Measurements from ENCODE around the gene SH3PXD2A.

SH3PXD2A gene

GRCh38 chr10:103859161-103860086 is 4.0 kb upstream of the SH3PXD2A start:
- Histone ChIP-seq H3K4me1 (no peaks in the 10 kb centered on the region), H3K9me3 (ENCODE audit: control insufficient read depth, low read length) (no peaks in the 10 kb centered on the region), H2AFZ (no peak overlapping the region), H3K4me2 (ENCODE audit: low read length) (no peak overlapping the region), H3K27me3 (ENCODE audit: control insufficient read depth, insufficient read depth, low read length) (no peaks in the 10 kb centered on the region), H3K27ac (no peak overlapping the region), H3K4me3 (ENCODE audit: low read depth, low read length) (no peak overlapping the region), H3K9ac (no peak overlapping the region), H3K36me3 (ENCODE audit: control insufficient read depth, insufficient read depth, low read length) (no peaks in the 10 kb centered on the region), H3K79me2 (no peaks in the 10 kb centered on the region)
- TF ChIP-seq CTCF (IDR thresholded peaks at IDR 0.05), result peak; percentile 69

GRCh38 chr10:103858360-103858759 is 3.0 kb upstream of the SH3PXD2A start:
- no peak for TF ChIP-seq CTCF (IDR thresholded peaks at IDR 0.05)
- H3K9ac ChIP-seq, result no peak overlapping the region
- no peak overlapping the region for H3K4me2 ChIP-seq (ENCODE audit: low read length)

GRCh38 chr10:103856797-103857170 is 1.4 kb upstream of the SH3PXD2A start:
- no peak overlapping the region for H3K27ac ChIP-seq
- no peaks in the 10 kb centered on the region for H3K36me3 ChIP-seq (ENCODE audit: control insufficient read depth, insufficient read depth, low read length)
- no peaks in the 10 kb centered on the region for H3K27me3 ChIP-seq (ENCODE audit: control insufficient read depth, insufficient read depth, low read length)
- H3K79me2 ChIP-seq, result no peaks in the 10 kb centered on the region
- no peak overlapping the region for H3K4me2 ChIP-seq (ENCODE audit: low read length)
- TF ChIP-seq CTCF (IDR thresholded peaks at IDR 0.05), result no peak
- H3K9me3 ChIP-seq (ENCODE audit: control insufficient read depth, low read length), result no peaks in the 10 kb centered on the region
- H3K4me1 ChIP-seq, result no peaks in the 10 kb centered on the region
- no peak overlapping the region for H2AFZ ChIP-seq
- H3K4me3 ChIP-seq (ENCODE audit: low read depth, low read length), result no peak overlapping the region
- H3K9ac ChIP-seq, result no peak overlapping the region

More at GRCh38 chr10:103858360-103858759, 3.0 kb upstream of the SH3PXD2A start:
- no peak overlapping the region for H3K27ac ChIP-seq
- no peaks in the 10 kb centered on the region for H3K36me3 ChIP-seq (ENCODE audit: control insufficient read depth, insufficient read depth, low read length)
- no peaks in the 10 kb centered on the region for H3K4me1 ChIP-seq
- no peaks in the 10 kb centered on the region for H3K79me2 ChIP-seq
- H3K4me3 ChIP-seq (ENCODE audit: low read depth, low read length), result no peak overlapping the region
- H3K9me3 ChIP-seq (ENCODE audit: control insufficient read depth, low read length), result no peaks in the 10 kb centered on the region
- H2AFZ ChIP-seq, result no peak overlapping the region
- H3K27me3 ChIP-seq (ENCODE audit: control insufficient read depth, insufficient read depth, low read length), result no peaks in the 10 kb centered on the region

GRCh38 chr10:103855852-103856796 is 748 bp upstream of the SH3PXD2A start:
- Histone ChIP-seq H3K27ac (no peak overlapping the region), H3K4me2 (ENCODE audit: low read length) (peak overlapping the region; percentile 59), H3K9ac (no peak overlapping the region), H3K27me3 (ENCODE audit: control insufficient read depth, insufficient read depth, low read length) (no peaks in the 10 kb centered on the region), H2AFZ (no peak overlapping the region), H3K36me3 (ENCODE audit: control insufficient read depth, insufficient read depth, low read length) (no peaks in the 10 kb centered on the region), H3K4me3 (ENCODE audit: low read depth, low read length) (no peak overlapping the region), H3K4me1 (no peaks in the 10 kb centered on the region), H3K9me3 (ENCODE audit: control insufficient read depth, low read length) (no peaks in the 10 kb centered on the region), H3K79me2 (no peaks in the 10 kb centered on the region)
- TF ChIP-seq CTCF (IDR thresholded peaks at IDR 0.05), result no peak

Data from parathyroid adenoma (tissue), 2 donors.